ENCODE measurements around the gene C3AR1. TPM values are rescaled to one million over a fixed set of nuclear protein-coding genes. Genes with fewer than 3 reads are reported as not detected.
"Not testable (repeated sequence)": the region's sequence is repeated elsewhere in the genome, so short reads cannot be mapped to it uniquely, and the experiment has no call there.

Gene C3AR1
- total and polyA plus RNA-seq, 5 experiments from 2014 or later: 0.09 to 6.5 (median 2.0) TPM

DNA sequence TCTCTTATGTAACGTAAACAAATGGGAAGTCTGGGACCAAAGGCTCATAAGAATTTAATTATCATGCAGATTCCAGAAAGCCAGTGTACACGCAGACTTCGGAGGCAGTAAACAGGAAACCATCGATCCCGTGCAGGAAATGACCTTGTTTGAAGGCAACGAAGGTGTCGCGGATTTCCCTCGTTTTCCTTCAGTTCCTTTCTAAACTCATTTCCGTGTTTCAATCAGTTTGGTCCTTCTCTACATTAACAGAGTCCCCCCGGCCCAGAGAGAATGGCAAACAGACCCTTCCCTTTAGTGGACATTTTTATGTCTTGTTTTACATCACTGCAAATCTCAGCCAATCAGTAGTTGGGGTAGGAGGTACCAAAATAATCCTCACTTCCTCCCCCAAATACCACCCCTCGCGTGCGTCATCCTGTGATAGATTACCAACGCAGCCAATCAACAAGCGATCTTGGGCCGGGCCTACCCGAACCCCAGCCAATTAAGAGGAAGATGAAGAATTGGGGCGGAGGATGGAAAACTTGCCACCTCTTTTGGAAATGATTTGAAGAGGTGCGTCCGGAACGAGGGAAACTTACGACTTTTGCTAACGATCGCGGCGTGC lies 39.8 kb downstream of the C3AR1 start:
- no peaks in the 10 kb centered on the region for H3K27me3 Mint-ChIP-seq
- POLR2A ChIA-PET: interaction anchor here (0.6 to 3.1 kb wide), 17 partner anchors 9 to 217 kb away, joined by 3 to 28 read pairs (median 7); partner anchors contain the start of genes C3AR1 and SLC2A3
- ATAC-seq (peak; percentile 89 to 91), DNase-seq (peak; percentile 78 to 99 (median 97))
- peaks cover 0 to 10% (median 2%) of the 10 kb centered on the region in 3 donors for H3K36me3 Mint-ChIP-seq
- H3K4me3 Mint-ChIP-seq: peak overlapping the region; percentile 89 to 98 (median 96)
- H3K4me1 Mint-ChIP-seq: peaks cover 3 to 20% (median 12%) of the 10 kb centered on the region in 4 donors
- H3K27ac Mint-ChIP-seq: peak overlapping the region; percentile 99 to 100 (median 100)
- H3K9me3 Mint-ChIP-seq: no peaks in the 10 kb centered on the region

GRCh38 chr12:8018666-8019581 lies 47.2 kb downstream of the C3AR1 start:
- POLR2A ChIA-PET: no interaction called here
- DNase-seq: peak in 6 of 10 donors; percentile 18 to 71 (median 36)
- H3K27ac Mint-ChIP-seq: peak overlapping the region in 4 of 10 donors; percentile 41 to 83 (median 68)
- ATAC-seq: peak; percentile 87 to 93
- H3K36me3 Mint-ChIP-seq: no peaks in the 10 kb centered on the region
- H3K9me3 Mint-ChIP-seq: no peaks in the 10 kb centered on the region
- H3K27me3 Mint-ChIP-seq: peaks cover 11 to 24% (median 18%) of the 10 kb centered on the region in 5 donors
- peaks cover 1 to 10% (median 7%) of the 10 kb centered on the region in 4 donors for H3K4me1 Mint-ChIP-seq
- H3K4me3 Mint-ChIP-seq: peak overlapping the region; percentile 64 to 87 (median 77)

DNA sequence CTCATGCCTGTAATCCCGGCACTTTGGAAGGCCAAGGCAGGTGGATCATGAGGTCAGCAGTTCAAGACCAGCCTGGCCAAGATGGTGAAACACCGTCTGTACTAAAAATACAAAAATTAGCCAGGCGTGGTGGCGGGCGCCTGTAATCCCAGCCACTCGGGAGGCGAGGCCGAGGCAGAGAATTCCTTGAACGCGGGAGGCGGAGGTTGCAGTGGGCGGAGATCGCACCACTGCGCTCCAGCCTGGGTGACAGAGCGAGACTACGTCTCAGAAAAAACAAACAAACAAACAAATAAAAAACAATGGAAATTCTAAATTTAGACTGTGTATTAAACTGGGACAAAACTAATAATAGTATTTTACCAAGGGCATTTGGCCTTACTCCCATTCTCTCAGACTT lies 47.9 kb downstream of the C3AR1 start:
- peaks cover 1 to 10% (median 7%) of the 10 kb centered on the region in 4 donors for H3K4me1 Mint-ChIP-seq
- H3K27me3 Mint-ChIP-seq: peaks cover 11 to 24% (median 18%) of the 10 kb centered on the region in 5 donors
- POLR2A ChIA-PET, ATAC-seq, H3K9me3 Mint-ChIP-seq, H3K36me3 Mint-ChIP-seq, H3K27ac Mint-ChIP-seq, DNase-seq: not testable (repeated sequence)
- peak overlapping the region in 9 of 10 donors; percentile 31 to 86 (median 70) for H3K4me3 Mint-ChIP-seq

- Mint-ChIP-seq H3K4me3 (no peak overlapping the region), H3K27me3 (peaks cover 11 to 24% (median 18%) of the 10 kb centered on the region in 5 donors), H3K9me3 (no peaks in the 10 kb centered on the region), H3K27ac (peak overlapping the region in 1 of 10 donors; percentile 6), H3K36me3 (no peaks in the 10 kb centered on the region), H3K4me1 (peaks cover 1 to 10% (median 7%) of the 10 kb centered on the region in 4 donors)
- no peak for ATAC-seq
- POLR2A ChIA-PET: no interaction called here
- no peak for DNase-seq
These were observed 51.3 kb downstream of the C3AR1 start for GRCh38 chr12:8014836-8015235.

- POLR2A ChIA-PET: no interaction called here
- no peak for ATAC-seq
- H3K27ac Mint-ChIP-seq: no peak overlapping the region
- no peaks in the 10 kb centered on the region for H3K36me3 Mint-ChIP-seq
- no peak overlapping the region for H3K4me3 Mint-ChIP-seq
- no peak for DNase-seq
- H3K27me3 Mint-ChIP-seq: peaks cover 11 to 24% (median 19%) of the 10 kb centered on the region in 5 donors
- no peaks in the 10 kb centered on the region for H3K9me3 Mint-ChIP-seq
- peaks cover 0 to 3% (median 0%) of the 10 kb centered on the region in 4 donors for H3K4me1 Mint-ChIP-seq
These were observed 53.4 kb downstream of the C3AR1 start for GRCh38 chr12:8012651-8013309.

GRCh38 chr12:8011331-8011730 lies 54.8 kb downstream of the C3AR1 start:
- no peak overlapping the region for H3K4me3 Mint-ChIP-seq
- H3K27ac Mint-ChIP-seq: no peak overlapping the region
- no peaks in the 10 kb centered on the region for H3K9me3 Mint-ChIP-seq
- H3K36me3 Mint-ChIP-seq: no peaks in the 10 kb centered on the region
- H3K4me1 Mint-ChIP-seq: no peaks in the 10 kb centered on the region
- peaks cover 8 to 17% (median 13%) of the 10 kb centered on the region in 5 donors for H3K27me3 Mint-ChIP-seq
- no peak for DNase-seq
- POLR2A ChIA-PET: no interaction called here
- ATAC-seq: no peak

Other genes starting within 250 kb of the C3AR1 start
- gene SLC2A14, start 193.4 kb downstream of the C3AR1 start, total RNA-seq: not detected
- gene SLC2A14, start 193.4 kb downstream of the C3AR1 start, polyA plus RNA-seq: under 1 TPM in 1 of 3 donors, not detected in 2; 0.67 TPM
- 100 to 1,000 TPM; 108 to 115 TPM for gene SLC2A3, start 130.2 kb downstream of the C3AR1 start, total RNA-seq
- gene SLC2A3, start 130.2 kb downstream of the C3AR1 start, polyA plus RNA-seq: 10 to 100 TPM; 47.6 to 88.0 (median 71.8) TPM
- gene FOXJ2, start 33.6 kb downstream of the C3AR1 start, total RNA-seq: 10 to 100 TPM; 26.6 to 27.1 TPM
- 10 to 100 TPM in 1 of 3 donors, 1 to 10 TPM in 2; 6.7 to 14.4 (median 9.7) TPM for gene FOXJ2, start 33.6 kb downstream of the C3AR1 start, polyA plus RNA-seq
- gene NECAP1, start 15.9 kb upstream of the C3AR1 start, total RNA-seq: 10 to 100 TPM; 59.8 to 67.9 TPM
- gene NECAP1, start 15.9 kb upstream of the C3AR1 start, polyA plus RNA-seq: 10 to 100 TPM; 20.4 to 26.0 (median 24.9) TPM
- 1 to 10 TPM; 1.4 to 2.9 TPM for gene CLEC4A, start 57.3 kb upstream of the C3AR1 start, total RNA-seq
- under 1 TPM; 0.39 to 0.82 (median 0.60) TPM for gene CLEC4A, start 57.3 kb upstream of the C3AR1 start, polyA plus RNA-seq
- gene ZNF705A, start 90.7 kb upstream of the C3AR1 start, total RNA-seq: not detected
- not detected for gene ZNF705A, start 90.7 kb upstream of the C3AR1 start, polyA plus RNA-seq
- not detected for gene FAM90A1, start 161.3 kb upstream of the C3AR1 start, total RNA-seq
- gene FAM90A1, start 161.3 kb upstream of the C3AR1 start, polyA plus RNA-seq: under 1 TPM in 1 of 3 donors, not detected in 2; 0.22 TPM